Kidney epithelial cell (primary cell): ENCODE results near the gene NDUFB6. TPM values are rescaled to one million over a fixed set of nuclear protein-coding genes. Genes with fewer than 3 reads are reported as not detected.

Experiments
- DNase-seq: peaks from one replicate; pipeline ENCODE4 v3.0.0-alpha.2; 2010; ENCODE audit warnings: low read depth
- H3K27me3 ChIP-seq: 2 replicates; pipeline ENCODE4 v1.6.0; 2011; ENCODE audit warnings: low read length; ENCODE audit not compliant: control insufficient read depth, insufficient read depth
- H3K36me3 ChIP-seq: 2 replicates; pipeline ENCODE4 v1.5.1; 2011; ENCODE audit warnings: low read length; ENCODE audit not compliant: control insufficient read depth, insufficient read depth
- H3K4me3 ChIP-seq: 2 replicates; pipeline ENCODE4 v1.5.1; 2011; ENCODE audit warnings: low read depth, mild to moderate bottlenecking, control low read depth, low read length
- total RNA-seq: library from RNA; depleted of rRNA; stranded (reverse); fragments of >200 nt; gene quantifications from 2 replicates; pipeline ENCODE4 v1.2.3, GENCODE V29; 2015
- TF ChIP-seq, protein P1 (sequence below): IDR thresholded peaks from 2 replicates; pipeline ENCODE4 v1.5.1; 2011; ENCODE audit warnings: mild to moderate bottlenecking, moderate library complexity, low read length, control low read depth, inconsistent platforms; ENCODE audit not compliant: insufficient read depth, poor library complexity, severe bottlenecking

NDUFB6 gene
- total RNA-seq, 1 donor from 2014 or later: 45.1 TPM

DNA sequence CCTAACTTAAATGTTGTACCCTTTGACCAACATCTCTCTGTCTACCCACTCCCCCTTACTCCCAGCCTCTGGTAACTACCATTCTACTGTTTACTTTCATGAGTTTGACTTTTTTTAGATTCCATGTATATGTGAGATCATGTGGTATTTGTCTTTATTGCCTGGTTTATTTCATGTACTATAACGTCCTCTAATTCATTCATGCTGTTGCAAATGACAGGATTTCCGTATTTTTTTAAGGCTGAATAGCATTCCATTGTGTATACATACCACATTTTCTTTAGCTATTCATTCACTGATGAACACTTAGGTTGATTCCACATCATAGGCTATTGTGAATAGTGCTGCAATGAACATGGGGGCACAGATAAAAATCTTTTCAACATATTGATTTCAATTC, 11.8 kb upstream of the NDUFB6 start:
- TF ChIP-seq, protein P1, sequence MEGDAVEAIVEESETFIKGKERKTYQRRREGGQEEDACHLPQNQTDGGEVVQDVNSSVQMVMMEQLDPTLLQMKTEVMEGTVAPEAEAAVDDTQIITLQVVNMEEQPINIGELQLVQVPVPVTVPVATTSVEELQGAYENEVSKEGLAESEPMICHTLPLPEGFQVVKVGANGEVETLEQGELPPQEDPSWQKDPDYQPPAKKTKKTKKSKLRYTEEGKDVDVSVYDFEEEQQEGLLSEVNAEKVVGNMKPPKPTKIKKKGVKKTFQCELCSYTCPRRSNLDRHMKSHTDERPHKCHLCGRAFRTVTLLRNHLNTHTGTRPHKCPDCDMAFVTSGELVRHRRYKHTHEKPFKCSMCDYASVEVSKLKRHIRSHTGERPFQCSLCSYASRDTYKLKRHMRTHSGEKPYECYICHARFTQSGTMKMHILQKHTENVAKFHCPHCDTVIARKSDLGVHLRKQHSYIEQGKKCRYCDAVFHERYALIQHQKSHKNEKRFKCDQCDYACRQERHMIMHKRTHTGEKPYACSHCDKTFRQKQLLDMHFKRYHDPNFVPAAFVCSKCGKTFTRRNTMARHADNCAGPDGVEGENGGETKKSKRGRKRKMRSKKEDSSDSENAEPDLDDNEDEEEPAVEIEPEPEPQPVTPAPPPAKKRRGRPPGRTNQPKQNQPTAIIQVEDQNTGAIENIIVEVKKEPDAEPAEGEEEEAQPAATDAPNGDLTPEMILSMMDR: no peak
- Histone ChIP-seq H3K4me3 (no peak overlapping the region), H3K27me3 (no peaks in the 10 kb centered on the region), H3K36me3 (no peaks in the 10 kb centered on the region)
- no peak for DNase-seq

DNA sequence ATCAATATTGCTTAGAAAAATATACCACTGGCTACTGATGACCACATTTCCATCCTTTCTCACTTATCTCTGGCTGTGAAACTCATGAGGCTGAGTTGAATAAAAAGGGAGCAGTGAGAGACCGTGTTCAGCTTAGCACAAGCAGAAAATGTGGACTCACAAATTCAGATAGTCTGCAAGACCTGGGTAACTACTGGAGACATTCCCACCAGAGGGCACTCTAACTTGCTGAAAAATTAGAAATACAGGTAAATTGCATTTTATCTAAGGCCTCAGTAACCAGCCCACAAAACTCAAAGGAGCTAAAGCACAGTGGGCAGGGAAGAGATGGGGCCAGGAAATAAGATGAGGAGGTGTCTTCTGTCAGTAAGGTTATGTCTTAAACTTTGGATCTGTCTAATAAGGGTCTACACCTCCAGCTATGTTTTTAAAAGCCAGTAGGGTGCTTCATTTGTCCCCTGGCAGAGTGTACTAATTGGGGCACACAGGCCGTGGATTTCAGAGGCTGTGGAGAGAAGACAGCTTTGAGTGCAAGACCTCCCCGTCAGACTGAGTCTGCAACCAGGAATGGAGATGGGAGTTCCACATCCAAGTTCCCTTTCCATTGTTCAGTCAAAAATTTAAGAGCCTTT, 8.7 kb upstream of the NDUFB6 start:
- no peaks in the 10 kb centered on the region for H3K27me3 ChIP-seq
- no peak overlapping the region for H3K4me3 ChIP-seq
- no peaks in the 10 kb centered on the region for H3K36me3 ChIP-seq
- DNase-seq: peak; percentile 43
- TF ChIP-seq, protein P1: peak; percentile 61

GRCh38 chr9:32580631-32581300, 7.8 kb upstream of the NDUFB6 start:
- H3K4me3 ChIP-seq: no peak overlapping the region
- H3K27me3 ChIP-seq: no peaks in the 10 kb centered on the region
- DNase-seq: no peak
- no peaks in the 10 kb centered on the region for H3K36me3 ChIP-seq
- TF ChIP-seq, protein P1: no peak

DNA sequence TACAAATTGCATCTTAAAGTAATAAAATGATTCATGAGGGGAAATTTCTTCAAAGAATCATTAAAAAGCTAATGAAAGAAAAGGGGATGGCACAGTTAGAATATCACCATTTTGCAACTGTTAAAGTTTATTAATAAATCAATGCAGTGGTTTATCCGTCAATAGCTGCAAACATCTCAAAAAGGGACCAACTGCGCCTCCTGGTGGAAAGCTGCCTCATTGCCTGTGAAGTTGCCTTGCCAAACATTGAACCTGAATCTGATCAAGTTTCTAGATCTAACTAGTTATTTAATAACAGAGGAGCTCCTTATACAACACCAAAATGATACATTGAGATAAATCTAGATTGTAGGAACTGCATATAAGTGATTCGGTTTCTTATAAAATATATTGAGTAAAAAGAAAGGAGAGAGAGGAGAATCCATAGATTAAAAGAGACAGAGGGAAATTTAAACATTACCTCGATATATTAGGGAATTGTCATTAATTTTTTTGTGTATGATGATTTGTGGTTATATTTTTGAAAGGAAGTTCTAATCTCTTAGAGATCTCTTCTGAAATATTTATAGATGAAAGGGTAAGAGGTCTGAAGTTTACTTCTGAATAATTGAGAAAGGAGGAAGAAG, 6.9 kb upstream of the NDUFB6 start:
- Histone ChIP-seq H3K36me3 (no peaks in the 10 kb centered on the region), H3K27me3 (no peaks in the 10 kb centered on the region), H3K4me3 (no peak overlapping the region)
- TF ChIP-seq, protein P1: peak; percentile 93
- no peak for DNase-seq

DNA sequence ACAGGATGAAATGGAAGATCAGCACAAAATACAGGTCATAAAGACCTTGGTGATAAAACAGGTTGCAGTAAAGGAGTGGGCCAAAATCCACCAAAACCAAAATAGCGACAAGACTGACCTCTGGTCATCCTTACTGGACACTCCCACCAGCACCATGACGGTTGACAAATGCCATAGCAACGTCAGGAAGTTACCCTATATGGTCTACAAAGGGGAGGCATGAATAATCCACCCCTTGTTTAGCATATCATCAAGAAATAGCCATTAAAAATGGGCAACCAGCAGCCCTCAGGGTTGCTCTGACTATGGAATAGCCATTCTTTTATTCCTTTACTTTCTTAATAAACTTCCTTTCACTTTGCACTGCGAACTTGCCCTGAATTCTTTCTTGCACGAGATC, 6.0 kb upstream of the NDUFB6 start:
- Histone ChIP-seq H3K4me3 (no peak overlapping the region), H3K27me3 (no peaks in the 10 kb centered on the region), H3K36me3 (no peaks in the 10 kb centered on the region)
- no peak for DNase-seq
- TF ChIP-seq, protein P1: no peak
